Right atrium auricular region (tissue), 2 donors: ENCODE measurements around the gene IRF2. TPM values are rescaled to one million over a fixed set of nuclear protein-coding genes. Genes with fewer than 3 reads are reported as not detected.

Experiments used
- DNase-seq: peaks from one replicate; pipeline ENCODE4 v3.0.0-alpha.2; 2019; ENCODE audit warnings: low spot score
- H3K27ac ChIP-seq, 2 donors: fragments of 200-600 bp; sonication (generic); 1 replicate in 1 of 2; 2 replicates in 1 of 2; pipeline ENCODE4 v1.5.1; 2016 to 2019
- H3K27me3 ChIP-seq, 2 donors: fragments of 200-600 bp; sonication (generic); one replicate each; pipeline versions ENCODE4 v1.5.1 to v1.6.0; 2017 to 2019
- H3K36me3 ChIP-seq: fragments of 200-600 bp; sonication (generic); one replicate; pipeline ENCODE4 v1.5.1; 2016
- H3K4me1 ChIP-seq, 2 donors: fragments of 200-600 bp; sonication (generic); one replicate each; pipeline versions ENCODE4 v1.5.1 to v1.6.0; 2017 to 2019
- H3K4me3 ChIP-seq, 2 donors: fragments of 200-600 bp; sonication (generic); 1 replicate in 1 of 2; 2 replicates in 1 of 2; pipeline ENCODE4 v1.5.1; 2017 to 2019; ENCODE audit warnings: mild to moderate bottlenecking in 1 of 2, moderate library complexity in 1 of 2
- H3K9me3 ChIP-seq, 2 donors: fragments of 200-600 bp; sonication (generic); one replicate each; pipeline ENCODE4 v1.5.1; 2019
- CTCF ChIP-seq, 2 donors: fragments of 200-600 bp; sonication (generic); IDR thresholded peaks; one replicate each; pipeline ENCODE4 v1.5.1; 2019; ENCODE audit warnings: antibody characterized with exemption in 2 of 2
- total RNA-seq, 2 donors: library from RNA; depleted of rRNA; stranded (reverse); fragments of >200 nt; gene quantifications; one replicate each; pipeline ENCODE4 v1.1.0, GENCODE V29; 2016

The IRF2 gene
- total RNA-seq, 2 donors from 2014 or later, result 17.7 to 24.5 TPM

GRCh38 chr4:184510401-184510800 is 36.1 kb upstream of the IRF2 start:
- H3K36me3 ChIP-seq, result no peaks in the 10 kb centered on the region
- no peak overlapping the region for H3K4me3 ChIP-seq
- H3K4me1 ChIP-seq, result peaks cover 0 to 6% of the 10 kb centered on the region in 2 donors
- TF ChIP-seq CTCF (IDR thresholded peaks at IDR 0.05), result no peak
- H3K9me3 ChIP-seq, result no peaks in the 10 kb centered on the region
- H3K27me3 ChIP-seq, result no peaks in the 10 kb centered on the region
- no peak overlapping the region for H3K27ac ChIP-seq
- no peak for DNase-seq

- H3K4me3 ChIP-seq, result no peak overlapping the region
- no peaks in the 10 kb centered on the region for H3K4me1 ChIP-seq
- no peaks in the 10 kb centered on the region for H3K27me3 ChIP-seq
- no peak overlapping the region for H3K27ac ChIP-seq
- no peaks in the 10 kb centered on the region for H3K36me3 ChIP-seq
- no peaks in the 10 kb centered on the region for H3K9me3 ChIP-seq
- no peak for TF ChIP-seq CTCF (IDR thresholded peaks at IDR 0.05)
- DNase-seq, result no peak
Observed at GRCh38 chr4:184506527-184507121, 32.3 kb upstream of the IRF2 start.

- no peak overlapping the region for H3K27ac ChIP-seq
- DNase-seq, result no peak
- H3K4me1 ChIP-seq, result no peaks in the 10 kb centered on the region
- no peaks in the 10 kb centered on the region for H3K27me3 ChIP-seq
- peaks cover 0 to under 1% of the 10 kb centered on the region in 2 donors for H3K9me3 ChIP-seq
- no peak for TF ChIP-seq CTCF (IDR thresholded peaks at IDR 0.05)
- H3K36me3 ChIP-seq, result no peaks in the 10 kb centered on the region
- no peak overlapping the region for H3K4me3 ChIP-seq
Observed at GRCh38 chr4:184504385-184504784, 30.0 kb upstream of the IRF2 start.

- H3K27ac ChIP-seq, result no peak overlapping the region
- H3K36me3 ChIP-seq, result no peaks in the 10 kb centered on the region
- no peaks in the 10 kb centered on the region for H3K27me3 ChIP-seq
- H3K9me3 ChIP-seq, result peaks cover 0 to 3% of the 10 kb centered on the region in 2 donors
- no peak overlapping the region for H3K4me3 ChIP-seq
- TF ChIP-seq CTCF (IDR thresholded peaks at IDR 0.05), result no peak
- no peak for DNase-seq
- H3K4me1 ChIP-seq, result no peaks in the 10 kb centered on the region
Observed at GRCh38 chr4:184503869-184504300, 29.5 kb upstream of the IRF2 start.

GRCh38 chr4:184500748-184501589 is 26.6 kb upstream of the IRF2 start:
- H3K4me1 ChIP-seq, result no peaks in the 10 kb centered on the region
- no peak overlapping the region for H3K4me3 ChIP-seq
- TF ChIP-seq CTCF (IDR thresholded peaks at IDR 0.05), result no peak
- no peaks in the 10 kb centered on the region for H3K27me3 ChIP-seq
- no peaks in the 10 kb centered on the region for H3K36me3 ChIP-seq
- DNase-seq, result no peak
- peaks cover 0 to 3% of the 10 kb centered on the region in 2 donors for H3K9me3 ChIP-seq
- H3K27ac ChIP-seq, result no peak overlapping the region
